Mucosa of descending colon (tissue), 3 donors: ENCODE results near the gene NASP. TPM values are rescaled to one million over a fixed set of nuclear protein-coding genes. Genes with fewer than 3 reads are reported as not detected.

Source experiments
- ATAC-seq: fragments of 200-7000 bp; cut with Tn5 transposase; one replicate; pipeline ENCODE4 v1.9.1; 2020; ENCODE audit warnings: mild to moderate bottlenecking, moderate library complexity
- DNase-seq, 3 donors: peaks; one replicate each; pipeline ENCODE4 v3.0.0-alpha.2; 2020
- H3K36me3 ChIP-seq: fragments of 200-600 bp; one replicate; pipeline ENCODE4 v1.8.0; 2021; ENCODE audit warnings: low read depth, mild to moderate bottlenecking
- H3K4me1 ChIP-seq: fragments of 200-600 bp; one replicate; pipeline ENCODE4 v1.8.0; 2021; ENCODE audit warnings: low read depth, mild to moderate bottlenecking
- H3K4me3 ChIP-seq: fragments of 200-600 bp; one replicate; pipeline ENCODE4 v1.8.0; 2021; ENCODE audit warnings: mild to moderate bottlenecking
- H3K9me3 ChIP-seq: fragments of 200-600 bp; one replicate; pipeline ENCODE4 v1.8.0; 2021; ENCODE audit warnings: mild to moderate bottlenecking
- CTCF ChIP-seq: fragments of 200-600 bp; IDR thresholded peaks from one replicate; pipeline ENCODE4 v1.8.0; 2022; ENCODE audit warnings: antibody characterized with exemption, mild to moderate bottlenecking
- intact Hi-C, 2 donors: fragments of 100-400 bp; cut with DNase I in 1 of 2; cut with micrococcal nuclease in 1 of 2; formaldehyde crosslinking; loops; one replicate each; pipeline versions ENCODE4 v1.11.0 to v1.11.1; 2022; cut with DNase I, micrococcal nuclease
- total RNA-seq, 3 donors: library from RNA; stranded (reverse); fragmentation: NEBNext Ultra II Directional in 2 of 3; extraction: Animal tissue kit (Norgen Biotek cat#: 25700) in 2 of 3; gene quantifications; one replicate each; pipeline versions ENCODE4 v1.2.1 to v1.2.4, GENCODE V29; 2021 to 2023
- donor health status: DM: no; HTN: no; CAD: no; lungs with moderate emphysema.
- donor health status: DM: no; HTN: no; CAD: no.
- donor health status: DM: no; HTN: yes; CAD: no.

Gene NASP
- total RNA-seq, 3 donors from 2014 or later = 51.5 to 69.1 (median 60.1) TPM

GRCh38 chr1:45617618-45618017 is 33.8 kb downstream of the NASP start:
- peaks cover 21% of the 10 kb centered on the region for H3K36me3 ChIP-seq
- H3K4me3 ChIP-seq = no peak overlapping the region
- no peaks in the 10 kb centered on the region for H3K9me3 ChIP-seq
- ATAC-seq (no peak), DNase-seq (no peak)
- intact Hi-C loops = no loop called here
- no peak for TF ChIP-seq CTCF
- no peaks in the 10 kb centered on the region for H3K4me1 ChIP-seq

- ATAC-seq = no peak
- H3K4me3 ChIP-seq = no peak overlapping the region
These were observed 35.5 kb downstream of the NASP start for GRCh38 chr1:45619149-45619921.

GRCh38 chr1:45620588-45621500 is 37.0 kb downstream of the NASP start:
- intact Hi-C loops = no loop called here
- Histone ChIP-seq H3K4me1 (no peaks in the 10 kb centered on the region), H3K9me3 (no peaks in the 10 kb centered on the region), H3K36me3 (peaks cover 13% of the 10 kb centered on the region), H3K4me3 (no peak overlapping the region)
- no peak for DNase-seq
- TF ChIP-seq CTCF = no peak
- peak; percentile 10 for ATAC-seq

More at GRCh38 chr1:45619149-45619921, 35.5 kb downstream of the NASP start:
- no peaks in the 10 kb centered on the region for H3K9me3 ChIP-seq
- intact Hi-C loops = no loop called here
- TF ChIP-seq CTCF = no peak
- no peaks in the 10 kb centered on the region for H3K4me1 ChIP-seq
- peaks cover 21% of the 10 kb centered on the region for H3K36me3 ChIP-seq
- no peak for DNase-seq

GRCh38 chr1:45621501-45621836 is 37.6 kb downstream of the NASP start:
- Histone ChIP-seq H3K9me3 (no peaks in the 10 kb centered on the region), H3K36me3 (peaks cover 11% of the 10 kb centered on the region), H3K4me3 (no peak overlapping the region), H3K4me1 (no peaks in the 10 kb centered on the region)
- TF ChIP-seq CTCF = no peak
- intact Hi-C loops = no loop called here
- no peak for DNase-seq
- ATAC-seq = peak; percentile 37

- Histone ChIP-seq H3K4me1 (no peaks in the 10 kb centered on the region), H3K4me3 (no peak overlapping the region), H3K9me3 (no peaks in the 10 kb centered on the region), H3K36me3 (peaks cover 6% of the 10 kb centered on the region)
- intact Hi-C loops = no loop called here
- peak; percentile 4 for ATAC-seq
- no peak for TF ChIP-seq CTCF
- DNase-seq = no peak
These were observed 38.2 kb downstream of the NASP start for GRCh38 chr1:45621895-45622523.
